ENCODE results near the gene EHD3. TPM values are rescaled to one million over a fixed set of nuclear protein-coding genes. Genes with fewer than 3 reads are reported as not detected.

Gene EHD3
- total and polyA plus RNA-seq, 10 of the 15 experiments (the other 5 are each of a cell fraction or from before 2014, with no cell fraction given): 1.1 to 10.9 (median 8.2) TPM

DNA sequence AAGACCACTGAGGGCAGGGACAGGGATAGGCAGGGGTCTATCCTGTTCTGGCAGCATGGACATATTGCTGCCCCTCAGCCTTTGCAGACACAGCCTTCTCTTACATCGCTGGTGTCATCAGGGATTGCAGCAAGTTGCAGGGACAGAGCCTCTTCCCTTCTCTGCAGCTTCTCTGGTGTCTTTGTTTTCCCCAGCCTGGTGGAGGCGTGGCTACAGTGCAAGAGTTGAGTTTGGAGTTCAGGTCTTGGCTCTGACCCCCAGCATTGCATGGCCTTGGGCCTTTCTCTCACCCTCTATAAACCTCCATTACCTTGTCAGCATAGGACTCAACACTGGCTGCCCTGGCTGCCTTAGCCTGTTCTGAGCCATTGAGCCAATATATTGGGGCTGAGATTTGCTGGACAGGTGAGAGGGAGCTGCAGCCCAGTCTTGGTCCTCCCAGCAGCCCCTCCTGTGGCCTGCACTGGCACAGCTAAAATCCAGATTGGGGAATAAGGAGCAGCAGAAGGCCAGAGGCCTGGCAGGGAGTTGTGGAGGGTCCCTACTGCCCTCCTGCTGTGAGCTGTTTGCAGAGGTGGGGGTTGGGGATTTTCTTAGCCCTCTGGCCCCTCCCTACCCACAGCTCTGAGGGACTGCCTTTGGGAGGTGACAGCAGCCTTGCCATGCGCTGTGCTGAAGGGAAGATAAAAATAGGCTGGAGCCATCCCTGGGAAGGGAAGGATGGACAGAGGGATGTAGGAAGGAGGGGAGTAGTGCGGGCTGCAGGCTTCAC is 22.8 kb downstream of the EHD3 start:
- ChIA-PET RAD21 (ENCODE audit: unreplicated experiment) (interaction anchor here (1.1 to 5.7 kb wide), 11 partner anchors 15 to 86 kb away, joined by 3 to 35 read pairs (median 10); partner anchors contain the start of genes CAPN14 and EHD3), CTCF (interaction anchor here (0.6 to 9.5 kb wide), 7 partner anchors 22 to 545 kb away, joined by 4 to 68 read pairs (median 8); partner anchors contain the start of gene EHD3), POLR2A (interaction anchor here (1.2 to 1.7 kb wide), 4 partner anchors 9 to 37 kb away, joined by 3 to 5 read pairs (median 4); no protein-coding TSS in a partner anchor), SMC1A (ENCODE audit: uncharacterized antibody, unreplicated experiment) (interaction anchor here (1.1 to 4.3 kb wide), 16 partner anchors 16 to 127 kb away, joined by 3 to 30 read pairs (median 6); partner anchors contain the start of genes CAPN14, EHD3 and GALNT14)
- no TSS peak for BruUV-seq (replicated peaks)
- in situ Hi-C loops (cut with MboI) (no loop called here), intact Hi-C loops (cut with micrococcal nuclease; ENCODE audit: unreplicated experiment) (loop anchor here (1.0 to 5.0 kb wide), 4 partner anchors 37 to 84 kb away; no protein-coding TSS in a partner anchor)
- H4K20me1 ChIP-seq (ENCODE audit: control insufficient read depth, insufficient read depth): no peaks in the 10 kb centered on the region; the same call in 1 of the 2 replicates
- no peaks in the 10 kb centered on the region for H3K27me3 ChIP-seq (replicated peaks in 1 of 2; ENCODE audit: control insufficient read depth in 2 of 2, insufficient read depth in 2 of 2, low read length in 1 of 2)
- no peaks in the 10 kb centered on the region for H3K79me2 ChIP-seq (ENCODE audit: control insufficient read depth, insufficient read depth, low read length)
- H3K4me2 ChIP-seq (ENCODE audit: control insufficient read depth, insufficient read depth): peak overlapping the region; percentile 46
- TF ChIP-seq HDAC6 (IDR thresholded peaks at IDR 0.05; ENCODE audit: unreplicated experiment): no peak
- H3K27ac ChIP-seq (ENCODE audit: control insufficient read depth, insufficient read depth): peak overlapping the region; percentile 20; the same call in 1 of the 2 replicates
- FAIRE-seq (peak; percentile 38), ATAC-seq (peak; percentile 3), DNase-seq (ENCODE audit: low read depth, low spot score) (no peak)
- H3K9me3 ChIP-seq (replicated peaks; ENCODE audit: control insufficient read depth, insufficient read depth, low read length): no peaks in the 10 kb centered on the region; the same call in 2 of the 3 replicates
- H3K36me3 ChIP-seq (ENCODE audit: control insufficient read depth in 2 of 2, insufficient read depth in 2 of 2, low read length in 1 of 2): no peaks in the 10 kb centered on the region; a peak in 1 of 4 replicates
- WGBS (ENCODE audit: insufficient coverage, insufficient replicate concordance, low lambda C conversion rate, missing lambda C conversion rate): 45% methylated on average over 3 of the region's 4 CpGs
- peaks cover 73% of the 10 kb centered on the region for H3K4me1 ChIP-seq (ENCODE audit: control insufficient read depth, insufficient read depth, low read length)
- no peak overlapping the region for H2AFZ ChIP-seq (ENCODE audit: control insufficient read depth, low read depth, low read length)
- H3K4me3 ChIP-seq: no peak overlapping the region
- no peak overlapping the region for H3K9ac ChIP-seq (ENCODE audit: control insufficient read depth, insufficient read depth, low read length)

DNA sequence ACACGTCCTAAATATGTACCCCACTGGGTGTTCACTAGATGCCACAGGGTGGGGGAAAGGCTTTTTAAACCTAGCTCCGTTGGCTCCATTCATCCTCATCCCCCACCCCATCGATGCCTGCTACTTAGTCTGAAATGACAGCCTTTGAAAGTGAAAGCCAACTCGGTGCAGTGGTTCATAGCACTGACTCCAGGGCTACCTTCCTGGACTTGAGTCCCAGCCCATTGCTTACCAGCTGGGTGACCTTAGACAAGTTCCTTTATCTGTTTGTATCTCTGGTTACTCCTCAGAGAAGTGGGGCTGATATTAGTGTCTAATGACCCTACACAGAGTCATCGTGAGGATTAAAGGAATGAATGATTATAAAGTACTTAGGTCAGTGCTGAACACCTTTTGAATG is 24.4 kb downstream of the EHD3 start:
- Histone ChIP-seq H2AFZ (ENCODE audit: control insufficient read depth, low read depth, low read length) (peak overlapping the region; percentile 6; the same call in 1 of the 2 replicates), H3K27ac (ENCODE audit: control insufficient read depth, insufficient read depth) (no peak overlapping the region; the same call in 1 of the 2 replicates), H3K9ac (ENCODE audit: control insufficient read depth, insufficient read depth, low read length) (no peak overlapping the region), H3K4me3 (no peak overlapping the region; the same call in 1 of the 2 replicates), H3K9me3 (replicated peaks; ENCODE audit: control insufficient read depth, insufficient read depth, low read length) (no peaks in the 10 kb centered on the region), H3K4me1 (ENCODE audit: control insufficient read depth, insufficient read depth, low read length) (peaks cover 58% of the 10 kb centered on the region), H3K27me3 (replicated peaks in 1 of 2; ENCODE audit: control insufficient read depth in 2 of 2, insufficient read depth in 2 of 2, low read length in 1 of 2) (no peaks in the 10 kb centered on the region), H3K36me3 (ENCODE audit: control insufficient read depth in 2 of 2, insufficient read depth in 2 of 2, low read length in 1 of 2) (no peaks in the 10 kb centered on the region; a peak in 1 of 4 replicates), H3K79me2 (ENCODE audit: control insufficient read depth, insufficient read depth, low read length) (no peaks in the 10 kb centered on the region), H4K20me1 (ENCODE audit: control insufficient read depth, insufficient read depth) (no peaks in the 10 kb centered on the region; the same call in 1 of the 2 replicates), H3K4me2 (ENCODE audit: control insufficient read depth, insufficient read depth) (peak overlapping the region; percentile 66)
- FAIRE-seq (peak; percentile 86), DNase-seq (ENCODE audit: low read depth, low spot score) (peak; percentile 25), ATAC-seq (peak; percentile 63)
- RAD21 ChIA-PET (ENCODE audit: unreplicated experiment): interaction anchor here (0.7 to 1.7 kb wide), 6 partner anchors 17 to 73 kb away, joined by 3 to 5 read pairs (median 4); no protein-coding TSS in a partner anchor
- TF ChIP-seq MXI1 (IDR thresholded peaks at IDR 0.05; ENCODE audit: low read depth, low read length) (peak; percentile 31; the same call in 1 of the 2 replicates), ZNF207 (IDR thresholded peaks at IDR 0.05; ENCODE audit: borderline replicate concordance) (no peak)
- POLR2A ChIA-PET: interaction anchor here (0.6 kb wide), 2 partner anchors 8 to 40 kb away, joined by 4 to 5 read pairs; no protein-coding TSS in a partner anchor
- BruUV-seq (replicated peaks): no TSS peak
- intact Hi-C loops (cut with micrococcal nuclease; ENCODE audit: unreplicated experiment) (loop anchor here (5.0 kb wide), 2 partner anchors 74 to 86 kb away; no protein-coding TSS in a partner anchor), in situ Hi-C loops (cut with MboI) (no loop called here)
- SMC1A ChIA-PET (ENCODE audit: uncharacterized antibody, unreplicated experiment): interaction anchor here (1.0 to 4.3 kb wide), 16 partner anchors 9 to 397 kb away, joined by 3 to 22 read pairs (median 4); no protein-coding TSS in a partner anchor
- CTCF ChIA-PET: interaction anchor here (0.8 to 9.5 kb wide), 8 partner anchors 15 to 547 kb away, joined by 3 to 68 read pairs (median 4); partner anchors contain the start of gene EHD3
- 3% methylated on average over 5 of the region's 5 CpGs for WGBS (ENCODE audit: insufficient coverage, insufficient replicate concordance, low lambda C conversion rate, missing lambda C conversion rate)
